Mammary epithelial cell (primary cell): ENCODE measurements around the gene TMIGD3.

ENCODE experiments used
- EZH2 ChIP-seq: IDR thresholded peaks from 2 replicates; pipeline ENCODE4 v1.6.1; 2012; ENCODE audit warnings: low read length, inconsistent platforms, borderline replicate concordance
- TF ChIP-seq, protein P1 (sequence below), 2 donors: IDR thresholded peaks in 1 of 2; conservative IDR thresholded peaks in 1 of 2; 2 replicates each; pipeline ENCODE4 v1.5.1; 2011 to 2012; ENCODE audit warnings: inconsistent platforms in 2 of 2, low read length in 2 of 2, mild to moderate bottlenecking in 2 of 2, control low read depth in 1 of 2, low read depth in 1 of 2; ENCODE audit not compliant: insufficient read depth in 1 of 2; ENCODE audit errors: extremely low read depth in 1 of 2

DNA sequence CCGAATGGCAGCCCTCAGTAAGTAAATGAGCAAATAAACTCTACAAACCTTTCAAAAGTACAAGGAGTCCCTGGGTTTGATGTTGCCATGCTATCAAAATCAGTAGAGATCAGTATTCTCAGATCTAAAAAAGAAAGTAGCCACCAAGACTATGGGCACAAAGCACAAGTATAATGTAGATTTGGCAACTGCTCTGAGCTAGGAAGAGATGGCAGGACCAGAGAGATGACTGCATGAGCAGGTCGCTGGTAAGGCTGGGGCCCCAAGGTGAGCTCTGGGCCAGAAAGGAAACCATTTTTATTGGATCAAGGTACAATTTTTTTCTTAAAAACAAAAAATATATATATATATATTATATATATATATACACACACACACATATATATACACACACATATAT is 3.1 kb upstream of the TMIGD3 start:
- TF ChIP-seq, protein P1, sequence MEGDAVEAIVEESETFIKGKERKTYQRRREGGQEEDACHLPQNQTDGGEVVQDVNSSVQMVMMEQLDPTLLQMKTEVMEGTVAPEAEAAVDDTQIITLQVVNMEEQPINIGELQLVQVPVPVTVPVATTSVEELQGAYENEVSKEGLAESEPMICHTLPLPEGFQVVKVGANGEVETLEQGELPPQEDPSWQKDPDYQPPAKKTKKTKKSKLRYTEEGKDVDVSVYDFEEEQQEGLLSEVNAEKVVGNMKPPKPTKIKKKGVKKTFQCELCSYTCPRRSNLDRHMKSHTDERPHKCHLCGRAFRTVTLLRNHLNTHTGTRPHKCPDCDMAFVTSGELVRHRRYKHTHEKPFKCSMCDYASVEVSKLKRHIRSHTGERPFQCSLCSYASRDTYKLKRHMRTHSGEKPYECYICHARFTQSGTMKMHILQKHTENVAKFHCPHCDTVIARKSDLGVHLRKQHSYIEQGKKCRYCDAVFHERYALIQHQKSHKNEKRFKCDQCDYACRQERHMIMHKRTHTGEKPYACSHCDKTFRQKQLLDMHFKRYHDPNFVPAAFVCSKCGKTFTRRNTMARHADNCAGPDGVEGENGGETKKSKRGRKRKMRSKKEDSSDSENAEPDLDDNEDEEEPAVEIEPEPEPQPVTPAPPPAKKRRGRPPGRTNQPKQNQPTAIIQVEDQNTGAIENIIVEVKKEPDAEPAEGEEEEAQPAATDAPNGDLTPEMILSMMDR (conservative IDR thresholded peaks at IDR 0.05 in 1 of 2, IDR thresholded peaks at IDR 0.05 in 1 of 2; ENCODE audit: extremely low read depth in 1 of 2, insufficient read depth in 1 of 2, low read depth in 1 of 2, low read length in 2 of 2) = no peak
- TF ChIP-seq EZH2 = no peak
